Lung microvascular endothelial cell (primary cell): Measurements from ENCODE around the gene CCDC71L. TPM values are rescaled to one million over a fixed set of nuclear protein-coding genes. Genes with fewer than 3 reads are reported as not detected.

ENCODE experiments used
- DNase-seq, 2 donors: peaks; one replicate each; pipeline versions ENCODE4 v3.0.0 to v3.0.0-alpha.2; 2010; ENCODE audit warnings: low read depth in 2 of 2
- total RNA-seq: library from RNA; depleted of rRNA; stranded (reverse); fragments of >200 nt; gene quantifications from 2 replicates; pipeline ENCODE4 v1.2.1, GENCODE V29; 2014

Gene CCDC71L
- total RNA-seq, 1 donor from 2014 or later: 101 TPM

GRCh38 chr7:106659166-106659962, 1.6 kb downstream of the CCDC71L start:
- DNase-seq: peak in 1 of 2 donors; percentile 73

- DNase-seq: no peak
These were observed 2.4 kb downstream of the CCDC71L start for GRCh38 chr7:106658316-106659165.

DNA sequence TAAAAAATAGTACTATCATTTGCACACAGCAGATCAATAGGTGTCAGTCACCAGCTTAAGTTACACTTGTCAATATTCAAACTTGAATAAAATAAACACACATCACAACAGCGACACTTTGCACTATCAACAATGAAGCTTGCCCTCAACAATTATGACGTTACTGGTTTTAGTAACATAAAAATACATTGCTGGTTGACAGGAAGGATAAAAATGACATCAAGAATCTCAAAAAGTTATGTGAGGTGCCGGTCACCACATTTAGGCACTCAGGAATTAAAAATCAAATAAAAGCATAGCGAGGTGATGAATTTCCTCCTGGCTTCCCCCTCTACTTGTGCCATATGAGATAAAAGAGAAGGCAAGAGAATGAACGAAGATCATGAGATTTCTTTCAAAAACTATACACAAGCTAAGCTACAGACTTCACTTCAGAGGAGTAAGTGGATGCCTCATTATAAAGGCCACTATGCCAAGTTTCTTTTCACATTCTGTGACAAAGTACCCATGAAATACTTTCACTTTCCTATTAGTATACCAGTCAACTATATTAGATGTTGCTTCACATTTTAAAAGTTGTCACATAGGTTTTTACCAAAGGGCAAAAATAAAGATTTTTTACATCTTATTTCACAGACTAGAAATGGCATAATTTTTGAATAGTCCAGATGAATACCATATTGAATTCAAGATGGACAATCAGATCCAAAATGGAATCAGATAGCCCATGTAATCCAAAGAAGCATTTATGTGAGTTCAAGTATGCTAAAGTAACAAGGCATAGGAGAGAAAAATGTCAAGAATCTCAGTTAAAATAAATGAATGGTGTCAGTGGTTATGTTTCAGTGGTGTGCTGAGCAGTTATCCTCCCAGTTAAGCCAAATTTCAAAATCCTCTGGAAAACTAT, 3.6 kb downstream of the CCDC71L start:
- peak; percentile 58 to 62 for DNase-seq

DNA sequence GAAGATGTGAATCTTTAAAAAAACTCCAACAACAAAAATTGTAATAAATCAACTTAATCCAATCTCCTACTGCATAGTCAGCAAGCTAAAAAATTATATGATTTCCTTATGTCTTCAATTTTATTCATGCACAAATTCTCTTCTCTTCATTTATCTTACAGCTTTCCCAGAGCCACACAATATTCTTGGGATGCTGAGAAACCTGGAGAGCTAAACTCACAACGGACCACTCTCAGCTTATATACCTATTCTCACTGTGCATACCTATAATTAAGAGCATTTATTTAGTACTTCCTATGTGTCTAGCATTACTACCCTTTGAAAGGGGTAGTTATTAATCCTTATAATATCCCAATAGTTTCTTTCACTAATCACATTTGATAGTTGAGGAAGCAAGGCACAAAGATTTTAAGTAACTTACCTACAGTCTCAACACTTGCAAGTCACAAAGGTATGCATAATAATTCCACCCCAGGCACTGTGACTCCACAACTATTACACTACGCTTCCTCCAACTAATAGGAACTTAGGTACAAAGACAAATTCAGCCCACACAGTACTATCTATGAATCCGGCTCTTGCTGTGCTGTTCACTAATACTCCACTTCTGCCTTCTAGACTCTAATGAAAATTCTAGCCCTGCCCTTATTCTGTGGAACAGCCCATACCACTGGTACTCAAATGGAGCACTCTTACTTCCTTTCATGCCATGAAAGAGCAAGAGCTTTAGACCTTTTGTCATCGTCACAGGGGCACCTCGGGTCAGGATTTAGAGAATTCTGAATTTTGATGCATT, 5.1 kb downstream of the CCDC71L start:
- DNase-seq: no peak

GRCh38 chr7:106653488-106653887, 7.5 kb downstream of the CCDC71L start:
- no peak for DNase-seq

- no peak for DNase-seq
These were observed 8.0 kb downstream of the CCDC71L start for GRCh38 chr7:106652909-106653308.

- DNase-seq: no peak
These were observed 8.9 kb downstream of the CCDC71L start for GRCh38 chr7:106652092-106652491.

DNA sequence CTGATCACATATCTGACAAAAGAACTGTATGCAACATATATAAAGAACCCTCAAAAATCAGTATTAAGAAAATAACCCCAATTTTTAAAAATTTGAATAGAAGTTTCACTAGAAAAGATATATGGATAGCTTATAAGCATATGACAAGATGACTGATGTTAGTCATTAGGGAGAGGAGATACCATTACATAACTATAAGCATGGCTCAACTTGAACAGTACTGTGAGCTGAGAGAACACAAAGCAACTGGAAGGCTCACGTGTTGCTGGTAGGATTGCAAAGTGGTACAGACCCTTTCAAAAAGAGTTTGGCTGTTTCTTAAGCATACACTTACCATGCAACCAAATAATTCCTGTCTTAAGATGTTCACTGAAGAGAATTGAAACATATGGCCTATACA, 14.7 kb downstream of the CCDC71L start:
- DNase-seq: no peak

DNA sequence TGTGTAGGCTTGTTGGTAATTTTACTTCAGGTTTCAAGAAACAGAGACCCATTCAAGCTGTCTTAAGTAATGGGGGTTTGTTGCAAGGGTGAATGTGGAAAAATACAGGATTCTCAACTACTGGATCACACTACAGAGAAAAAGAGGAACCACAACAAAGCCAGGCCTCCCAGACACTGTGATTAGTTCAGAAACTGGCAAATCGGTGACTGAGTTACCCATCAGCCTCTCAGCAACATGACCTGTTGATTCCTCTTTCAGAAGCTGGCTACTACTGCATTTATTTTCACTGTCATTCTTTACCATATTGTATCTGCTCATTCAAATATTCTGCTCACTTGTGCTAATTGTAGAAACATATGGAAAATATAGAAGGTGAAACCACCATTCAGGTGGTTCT, 16.0 kb downstream of the CCDC71L start:
- no peak for DNase-seq

DNA sequence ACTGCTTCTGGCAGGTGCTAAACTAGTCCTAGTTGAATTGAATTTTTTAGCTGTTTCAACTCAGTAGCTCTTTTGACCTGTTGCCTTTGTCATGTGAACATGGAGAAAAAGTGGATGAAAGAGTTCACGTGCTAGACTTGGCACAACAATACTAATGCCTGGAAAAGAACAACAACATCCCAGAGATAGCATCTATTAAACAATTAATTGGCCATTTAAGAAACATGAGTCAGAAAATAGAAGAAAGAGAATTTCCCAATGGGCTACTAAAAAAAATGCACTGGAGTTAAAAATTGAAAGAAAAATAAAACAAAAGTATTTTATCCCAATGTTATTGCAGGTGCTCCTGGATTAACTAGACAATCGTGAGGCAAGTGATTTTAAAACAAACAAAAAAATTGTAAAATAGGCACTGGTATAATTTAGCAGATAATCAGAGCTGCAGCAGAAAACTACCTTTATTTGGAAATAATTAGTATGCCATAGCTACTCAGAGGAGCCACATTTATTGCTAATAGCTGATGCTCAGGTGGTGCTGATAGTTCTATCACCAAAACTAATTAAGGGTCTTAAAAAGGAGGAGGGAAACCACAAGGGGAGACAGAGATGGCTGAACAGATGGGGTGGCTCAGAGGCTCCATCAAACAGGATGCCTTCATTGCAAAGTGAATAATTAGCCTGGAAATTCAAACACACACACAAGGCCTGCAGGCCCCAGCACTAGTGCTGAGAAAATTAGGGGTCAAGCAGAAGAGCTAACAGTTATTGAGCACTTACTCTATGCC, 17.6 kb downstream of the CCDC71L start:
- DNase-seq: peak in 1 of 2 donors; percentile 82

- no peak for DNase-seq
These were observed 19.5 kb downstream of the CCDC71L start for GRCh38 chr7:106641416-106641815.

GRCh38 chr7:106640368-106641141, 20.4 kb downstream of the CCDC71L start:
- peak; percentile 46 to 71 for DNase-seq

DNA sequence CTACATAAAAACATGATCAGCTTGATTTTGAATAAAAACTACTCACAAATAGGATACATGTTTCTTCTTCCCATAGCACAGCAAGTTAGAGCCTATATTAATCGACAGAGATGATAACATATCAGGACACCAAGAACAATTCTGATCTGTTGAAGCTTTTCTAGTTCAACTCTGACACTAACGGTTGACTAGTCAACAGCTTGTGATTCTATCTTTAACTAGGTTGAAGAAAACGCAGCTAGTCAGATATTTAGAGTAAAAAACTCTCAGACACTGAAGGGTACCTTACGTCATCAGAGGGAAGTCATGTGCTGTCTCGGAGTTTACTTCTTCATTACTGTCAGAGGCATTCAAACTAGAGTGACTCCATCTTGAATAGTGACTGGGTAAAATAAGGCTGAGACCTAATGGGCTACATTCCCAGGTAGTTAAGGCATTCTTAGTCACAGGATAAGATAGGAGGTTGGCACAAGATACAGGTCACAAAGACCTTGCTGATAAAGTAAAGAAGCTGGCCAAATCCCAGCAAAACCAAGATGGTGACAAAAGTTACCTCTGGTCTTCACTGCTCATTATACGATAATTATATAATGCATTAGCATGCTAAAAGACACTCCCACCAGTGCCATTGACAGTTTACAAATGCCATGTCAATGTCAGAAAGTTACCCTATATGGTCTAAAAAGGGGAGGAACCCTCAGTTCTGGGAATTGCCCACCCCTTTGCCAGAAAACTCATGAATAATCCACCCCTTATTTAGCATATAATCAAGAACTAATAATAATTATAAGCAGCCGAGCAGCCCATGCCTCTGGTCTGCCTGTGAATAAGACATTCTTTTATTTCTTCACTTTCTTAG, 21.3 kb downstream of the CCDC71L start:
- no peak for DNase-seq

DNA sequence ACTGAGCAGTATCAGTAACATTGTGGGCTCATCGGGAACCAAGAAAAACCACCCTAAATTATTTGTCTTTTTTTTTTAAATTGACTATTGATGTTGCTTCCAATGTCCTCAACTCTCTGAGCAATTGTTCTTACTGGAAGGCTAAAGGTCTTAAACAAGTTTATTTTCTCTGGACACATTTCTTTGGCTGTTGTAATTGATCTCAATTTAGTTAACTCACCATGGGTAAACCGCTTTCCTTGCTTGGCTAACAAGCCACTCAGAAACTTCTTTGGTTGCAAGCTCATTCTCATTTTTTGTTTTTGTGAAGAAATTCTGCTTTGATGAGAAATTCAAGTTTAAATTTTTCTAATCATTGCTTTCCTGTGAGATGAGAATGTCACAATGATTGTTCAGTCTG, 25.5 kb downstream of the CCDC71L start:
- no peak for DNase-seq

DNA sequence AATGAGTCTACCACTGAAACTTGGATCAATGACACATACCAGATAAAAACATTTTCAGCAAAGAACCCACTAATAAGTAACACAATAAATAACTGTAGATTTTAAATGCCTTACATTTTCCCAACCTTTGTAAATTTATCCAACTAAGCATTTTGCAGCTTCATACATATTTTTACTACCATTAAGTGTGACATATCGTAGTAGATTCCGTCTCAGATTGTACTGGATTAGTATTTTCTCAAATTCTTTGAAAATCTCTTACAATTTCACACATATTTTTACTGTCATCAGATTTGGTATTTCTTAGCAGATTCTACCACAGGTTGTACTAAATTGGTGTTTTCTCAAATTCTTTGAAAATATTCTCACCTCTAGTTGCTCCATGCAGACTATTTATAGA, 26.0 kb downstream of the CCDC71L start:
- no peak for DNase-seq

- no peak for DNase-seq
These were observed 30.3 kb downstream of the CCDC71L start for GRCh38 chr7:106630648-106631047.

GRCh38 chr7:106629516-106629915, 31.4 kb downstream of the CCDC71L start:
- peak in 1 of 2 donors; percentile 27 for DNase-seq
